H9 (cell line): Measurements from ENCODE around the gene MLKL. TPM values are rescaled to one million over a fixed set of nuclear protein-coding genes. Genes with fewer than 3 reads are reported as not detected.

Source experiments
- DNase-seq: peaks from one replicate; pipeline ENCODE4 v3.0.0-alpha.2; 2017
- H2AFZ ChIP-seq: one replicate; pipeline ENCODE4 v1.6.1; 2013; ENCODE audit warnings: mild to moderate bottlenecking, low read length, control low read depth, moderate library complexity
- H2AK5ac ChIP-seq: 2 replicates; pipeline ENCODE4 v1.6.1; 2013; ENCODE audit warnings: low read length, control low read depth, mixed read lengths; ENCODE audit not compliant: insufficient read length
- H2BK120ac ChIP-seq: one replicate; pipeline ENCODE4 v1.6.1; 2013; ENCODE audit warnings: low read depth, mild to moderate bottlenecking, low read length, control low read depth, inconsistent platforms; ENCODE audit not compliant: poor library complexity, severe bottlenecking
- H2BK12ac ChIP-seq: 2 replicates; pipeline ENCODE4 v1.6.1; 2013; ENCODE audit warnings: low read length, control low read depth, mixed read lengths, low read depth; ENCODE audit not compliant: insufficient read length
- H2BK15ac ChIP-seq: 2 replicates; pipeline ENCODE4 v1.6.1; 2013; ENCODE audit warnings: low read depth, low read length, control low read depth
- H2BK20ac ChIP-seq: one replicate; pipeline ENCODE4 v1.6.1; 2013; ENCODE audit warnings: low read depth, mild to moderate bottlenecking, low read length, control low read depth, inconsistent platforms; ENCODE audit not compliant: poor library complexity, severe bottlenecking
- H2BK5ac ChIP-seq: 2 replicates; pipeline ENCODE4 v1.6.1; 2013; ENCODE audit warnings: low read length, control low read depth, mixed read lengths; ENCODE audit not compliant: insufficient read length
- H3K14ac ChIP-seq: 2 replicates; pipeline ENCODE4 v1.6.1; 2013; ENCODE audit warnings: low read length, control low read depth; ENCODE audit not compliant: insufficient read depth
- H3K18ac ChIP-seq: 2 replicates; pipeline ENCODE4 v1.6.1; 2013; ENCODE audit warnings: low read depth, mild to moderate bottlenecking, mixed read lengths, low read length, control low read depth; ENCODE audit not compliant: insufficient read length
- H3K23ac ChIP-seq: 2 replicates; pipeline ENCODE4 v1.6.1; 2013; ENCODE audit warnings: low read length, control low read depth, mixed read lengths, low read depth; ENCODE audit not compliant: insufficient read length
- H3K23me2 ChIP-seq: 2 replicates; pipeline ENCODE4 v1.6.1; 2013; ENCODE audit warnings: low read depth, mild to moderate bottlenecking, mixed read lengths, low read length, control low read depth; ENCODE audit not compliant: insufficient read length, poor library complexity, severe bottlenecking
- H3K27ac ChIP-seq: 2 replicates; pipeline ENCODE4 v1.5.1; 2013; ENCODE audit warnings: low read length, control low read depth, mixed read lengths, low read depth; ENCODE audit not compliant: insufficient read length
- H3K27me3 ChIP-seq: 2 replicates; pipeline ENCODE4 v1.6.1; 2013; ENCODE audit warnings: low read length, control low read depth, inconsistent platforms; ENCODE audit not compliant: insufficient read depth
- H3K4ac ChIP-seq: 2 replicates; pipeline ENCODE4 v1.6.1; 2013; ENCODE audit warnings: low read depth, mild to moderate bottlenecking, control low read depth, inconsistent platforms, low read length, moderate library complexity
- H3K4me1 ChIP-seq: 2 replicates; pipeline ENCODE4 v1.6.1; 2013; ENCODE audit warnings: low read length, control low read depth, inconsistent platforms; ENCODE audit not compliant: insufficient read depth
- H3K4me2 ChIP-seq: 2 replicates; pipeline ENCODE4 v1.6.1; 2013; ENCODE audit warnings: low read length, control low read depth, mixed read lengths; ENCODE audit not compliant: insufficient read length, insufficient read depth
- H3K56ac ChIP-seq: 2 replicates; pipeline ENCODE4 v1.6.1; 2013; ENCODE audit warnings: low read depth, mild to moderate bottlenecking, mixed read lengths, low read length, control low read depth; ENCODE audit not compliant: insufficient read length
- H3K79me1 ChIP-seq: 2 replicates; pipeline ENCODE4 v1.6.1; 2013; ENCODE audit warnings: low read depth, mild to moderate bottlenecking, moderate library complexity, low read length, control low read depth, inconsistent platforms; ENCODE audit not compliant: insufficient read depth, poor library complexity, severe bottlenecking
- H3K79me2 ChIP-seq: 2 replicates; pipeline ENCODE4 v1.6.1; 2013; ENCODE audit warnings: low read length, control low read depth, inconsistent platforms; ENCODE audit not compliant: insufficient read depth
- H3K9ac ChIP-seq: 2 replicates; pipeline ENCODE4 v1.6.1; 2013; ENCODE audit warnings: low read length, control low read depth, mixed read lengths; ENCODE audit not compliant: insufficient read length; ENCODE audit errors: extremely low read depth
- H3K9me3 ChIP-seq: one replicate; pipeline ENCODE4 v1.6.1; 2013; ENCODE audit warnings: low read depth, low read length, inconsistent platforms; ENCODE audit not compliant: control insufficient read depth
- H3T11ph ChIP-seq: one replicate; pipeline ENCODE4 v1.6.1; 2013; ENCODE audit warnings: mild to moderate bottlenecking, low read length, control low read depth, inconsistent platforms
- H4K20me1 ChIP-seq: one replicate; pipeline ENCODE4 v1.6.1; 2013; ENCODE audit not compliant: control insufficient read depth, insufficient read length, insufficient read depth
- H4K5ac ChIP-seq: 2 replicates; pipeline ENCODE4 v1.6.1; 2013; ENCODE audit warnings: low read depth, mild to moderate bottlenecking, mixed read lengths, low read length, control low read depth; ENCODE audit not compliant: insufficient read length
- H4K8ac ChIP-seq: replicated peaks from 2 replicates; pipeline ENCODE4 v1.6.1; 2013; ENCODE audit warnings: low read length, control low read depth, mixed read lengths, low read depth; ENCODE audit not compliant: insufficient read length
- H4K91ac ChIP-seq: 2 replicates; pipeline ENCODE4 v1.6.1; 2013; ENCODE audit warnings: low read depth, mild to moderate bottlenecking, moderate library complexity, mixed read lengths, low read length, control low read depth; ENCODE audit not compliant: insufficient read length
- H3K27ac Mint-ChIP-seq, 3 experiments: 2 replicates in 2 of 3; 3 replicates in 1 of 3; pipeline ENCODE4 v1.8.0; 2020 to 2021; ENCODE audit warnings: mixed read lengths in 3 of 3, mild to moderate bottlenecking in 1 of 3, moderate library complexity in 1 of 3
- H3K27me3 Mint-ChIP-seq: 2 replicates; pipeline ENCODE4 v1.8.0; 2021; ENCODE audit warnings: low read depth, mild to moderate bottlenecking, moderate library complexity, mixed read lengths
- H3K36me3 Mint-ChIP-seq, 3 experiments: 2 replicates in 2 of 3; 3 replicates in 1 of 3; pipeline ENCODE4 v1.8.0; 2020 to 2021; ENCODE audit warnings: low read depth in 3 of 3, mixed read lengths in 3 of 3; ENCODE audit not compliant: insufficient read depth in 1 of 3
- H3K4me1 Mint-ChIP-seq, 2 experiments: 2 replicates each; pipeline ENCODE4 v1.8.0; 2020; ENCODE audit warnings: mixed read lengths in 2 of 2
- H3K4me3 Mint-ChIP-seq, 2 experiments: 2 replicates in 1 of 2; 3 replicates in 1 of 2; pipeline ENCODE4 v1.8.0; 2020 to 2021; ENCODE audit warnings: mild to moderate bottlenecking in 2 of 2, mixed read lengths in 2 of 2, moderate library complexity in 1 of 2
- H3K9me3 Mint-ChIP-seq, 2 experiments: 2 replicates in 1 of 2; 3 replicates in 1 of 2; pipeline ENCODE4 v1.8.0; 2020; ENCODE audit warnings: mild to moderate bottlenecking in 2 of 2, mixed read lengths in 2 of 2, moderate library complexity in 1 of 2
- WGBS: extraction: QIAGEN DNeasy Blood & Tissue Kit; methylation state at CpG from one replicate; pipeline ENCODE4 v1.1.7; 2013; ENCODE audit warnings: missing lambda C conversion rate, low lambda C conversion rate, mixed read lengths; ENCODE audit not compliant: insufficient read length; ENCODE audit errors: extremely low coverage; 5-methylcytosine and 5-hydroxymethylcytosine counted together
- total RNA-seq: library from RNA; stranded (reverse); gene quantifications from 2 replicates; pipeline ENCODE4 v1.2.1, GENCODE V29; 2021
- TF ChIP-seq, protein P1 (sequence below): fragments of 200-600 bp; sonication (generic); conservative IDR thresholded peaks from 3 replicates; pipeline ENCODE4 v1.8.0; 2021; ENCODE audit warnings: antibody characterized with exemption, mild to moderate bottlenecking

Gene MLKL
- total RNA-seq, 1 experiment from 2014 or later, result 0.37 TPM

DNA sequence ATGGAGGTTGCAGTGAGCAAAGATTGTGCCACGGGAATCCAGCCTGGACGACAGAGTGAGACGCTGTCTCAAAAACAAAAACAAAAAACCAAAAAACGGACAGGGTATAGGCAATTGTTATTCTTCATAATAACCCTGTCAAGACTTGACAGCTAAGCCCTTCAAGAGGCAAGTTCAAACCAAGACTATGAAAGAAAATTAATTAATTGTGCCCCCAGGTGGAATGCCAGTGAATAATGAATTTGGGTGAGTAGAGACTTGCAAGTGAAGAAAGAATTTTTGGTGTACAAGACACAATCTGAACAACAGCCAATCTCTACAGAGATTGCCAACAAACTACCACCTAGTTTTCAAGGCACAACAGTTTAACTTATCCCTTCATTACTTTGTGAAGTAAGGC is 40.3 kb downstream of the MLKL start:
- Histone ChIP-seq H4K20me1 (no peaks in the 10 kb centered on the region), H3K79me1 (peaks cover 16% of the 10 kb centered on the region)

More for the DNA sequence above, 40.3 kb downstream of the MLKL start:
- peaks cover 4 to 16% of the 10 kb centered on the region in 2 experiments; a peak in 2 of 4 replicates for H3K4me1 Mint-ChIP-seq
- no peak overlapping the region for H4K8ac ChIP-seq
- no peaks in the 10 kb centered on the region for H3K9me3 ChIP-seq
- no peak overlapping the region for H2BK20ac ChIP-seq
- H3K23me2 ChIP-seq, result no peaks in the 10 kb centered on the region
- H4K5ac ChIP-seq, result no peak overlapping the region
- WGBS, result no CpG with 5 or more reads among the region's 4 CpGs
- TF ChIP-seq, protein P1, sequence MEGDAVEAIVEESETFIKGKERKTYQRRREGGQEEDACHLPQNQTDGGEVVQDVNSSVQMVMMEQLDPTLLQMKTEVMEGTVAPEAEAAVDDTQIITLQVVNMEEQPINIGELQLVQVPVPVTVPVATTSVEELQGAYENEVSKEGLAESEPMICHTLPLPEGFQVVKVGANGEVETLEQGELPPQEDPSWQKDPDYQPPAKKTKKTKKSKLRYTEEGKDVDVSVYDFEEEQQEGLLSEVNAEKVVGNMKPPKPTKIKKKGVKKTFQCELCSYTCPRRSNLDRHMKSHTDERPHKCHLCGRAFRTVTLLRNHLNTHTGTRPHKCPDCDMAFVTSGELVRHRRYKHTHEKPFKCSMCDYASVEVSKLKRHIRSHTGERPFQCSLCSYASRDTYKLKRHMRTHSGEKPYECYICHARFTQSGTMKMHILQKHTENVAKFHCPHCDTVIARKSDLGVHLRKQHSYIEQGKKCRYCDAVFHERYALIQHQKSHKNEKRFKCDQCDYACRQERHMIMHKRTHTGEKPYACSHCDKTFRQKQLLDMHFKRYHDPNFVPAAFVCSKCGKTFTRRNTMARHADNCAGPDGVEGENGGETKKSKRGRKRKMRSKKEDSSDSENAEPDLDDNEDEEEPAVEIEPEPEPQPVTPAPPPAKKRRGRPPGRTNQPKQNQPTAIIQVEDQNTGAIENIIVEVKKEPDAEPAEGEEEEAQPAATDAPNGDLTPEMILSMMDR, result no peak
- no peak overlapping the region for H3K4me2 ChIP-seq
- H3K9ac ChIP-seq, result no peak overlapping the region
- no peak overlapping the region for H2AFZ ChIP-seq
- no peak overlapping the region for H3K18ac ChIP-seq
- H2BK15ac ChIP-seq, result no peak overlapping the region
- no peak overlapping the region for H2BK12ac ChIP-seq
- H2BK120ac ChIP-seq, result no peak overlapping the region
- H3K4me1 ChIP-seq, result no peaks in the 10 kb centered on the region
- H3K27ac Mint-ChIP-seq, result no peak overlapping the region
- H3K79me2 ChIP-seq, result peaks cover 38% of the 10 kb centered on the region
- H3K4me3 Mint-ChIP-seq, result no peak overlapping the region
- no peak overlapping the region for H2AK5ac ChIP-seq
- H3K4ac ChIP-seq, result no peak overlapping the region
- no peak overlapping the region for H4K91ac ChIP-seq
- no peaks in the 10 kb centered on the region for H3K27me3 Mint-ChIP-seq
- no peak overlapping the region for H2BK5ac ChIP-seq
- no peak for DNase-seq
- H3K36me3 Mint-ChIP-seq, result peaks cover 63 to 95% (median 84%) of the 10 kb centered on the region in 3 experiments
- H3K23ac ChIP-seq, result no peak overlapping the region
- H3K14ac ChIP-seq, result no peak overlapping the region
- H3K27ac ChIP-seq, result no peak overlapping the region
- H3K56ac ChIP-seq, result no peak overlapping the region
- H3K9me3 Mint-ChIP-seq, result no peaks in the 10 kb centered on the region
- H3T11ph ChIP-seq, result no peak overlapping the region
- H3K27me3 ChIP-seq, result no peaks in the 10 kb centered on the region
